A673 (cell line): Measurements from ENCODE around the gene STH.

Experiments
- EZH2 ChIP-seq: fragments of 200-600 bp; sonication (generic); IDR thresholded peaks from 2 replicates; pipeline ENCODE4 v1.6.1; 2017; ENCODE audit warnings: borderline replicate concordance, low read depth, mild to moderate bottlenecking, mixed read lengths, antibody characterized with exemption, low read length; ENCODE audit not compliant: poor library complexity, severe bottlenecking
- TF ChIP-seq, protein P1 (sequence below): fragments of 300-800, 200-600 bp; sonication (generic); conservative IDR thresholded peaks from 2 replicates; pipeline ENCODE4 v1.5.1; 2017; ENCODE audit warnings: low read depth, mild to moderate bottlenecking, antibody characterized with exemption, low read length, moderate library complexity, mixed read lengths

DNA sequence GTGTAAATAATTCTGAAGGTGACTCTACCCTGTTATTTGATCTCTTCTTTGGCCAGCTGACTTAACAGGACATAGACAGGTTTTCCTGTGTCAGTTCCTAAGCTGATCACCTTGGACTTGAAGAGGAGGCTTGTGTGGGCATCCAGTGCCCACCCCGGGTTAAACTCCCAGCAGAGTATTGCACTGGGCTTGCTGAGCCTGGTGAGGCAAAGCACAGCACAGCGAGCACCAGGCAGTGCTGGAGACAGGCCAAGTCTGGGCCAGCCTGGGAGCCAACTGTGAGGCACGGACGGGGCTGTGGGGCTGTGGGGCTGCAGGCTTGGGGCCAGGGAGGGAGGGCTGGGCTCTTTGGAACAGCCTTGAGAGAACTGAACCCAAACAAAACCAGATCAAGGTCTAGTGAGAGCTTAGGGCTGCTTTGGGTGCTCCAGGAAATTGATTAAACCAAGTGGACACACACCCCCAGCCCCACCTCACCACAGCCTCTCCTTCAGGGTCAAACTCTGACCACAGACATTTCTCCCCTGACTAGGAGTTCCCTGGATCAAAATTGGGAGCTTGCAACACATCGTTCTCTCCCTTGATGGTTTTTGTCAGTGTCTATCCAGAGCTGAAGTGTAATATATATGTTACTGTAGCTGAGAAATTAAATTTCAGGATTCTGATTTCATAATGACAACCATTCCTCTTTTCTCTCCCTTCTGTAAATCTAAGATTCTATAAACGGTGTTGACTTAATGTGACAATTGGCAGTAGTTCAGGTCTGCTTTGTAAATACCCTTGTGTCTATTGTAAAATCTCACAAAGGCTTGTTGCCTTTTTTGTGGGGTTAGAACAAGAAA is 5.1 kb downstream of the STH start:
- TF ChIP-seq, protein P1, sequence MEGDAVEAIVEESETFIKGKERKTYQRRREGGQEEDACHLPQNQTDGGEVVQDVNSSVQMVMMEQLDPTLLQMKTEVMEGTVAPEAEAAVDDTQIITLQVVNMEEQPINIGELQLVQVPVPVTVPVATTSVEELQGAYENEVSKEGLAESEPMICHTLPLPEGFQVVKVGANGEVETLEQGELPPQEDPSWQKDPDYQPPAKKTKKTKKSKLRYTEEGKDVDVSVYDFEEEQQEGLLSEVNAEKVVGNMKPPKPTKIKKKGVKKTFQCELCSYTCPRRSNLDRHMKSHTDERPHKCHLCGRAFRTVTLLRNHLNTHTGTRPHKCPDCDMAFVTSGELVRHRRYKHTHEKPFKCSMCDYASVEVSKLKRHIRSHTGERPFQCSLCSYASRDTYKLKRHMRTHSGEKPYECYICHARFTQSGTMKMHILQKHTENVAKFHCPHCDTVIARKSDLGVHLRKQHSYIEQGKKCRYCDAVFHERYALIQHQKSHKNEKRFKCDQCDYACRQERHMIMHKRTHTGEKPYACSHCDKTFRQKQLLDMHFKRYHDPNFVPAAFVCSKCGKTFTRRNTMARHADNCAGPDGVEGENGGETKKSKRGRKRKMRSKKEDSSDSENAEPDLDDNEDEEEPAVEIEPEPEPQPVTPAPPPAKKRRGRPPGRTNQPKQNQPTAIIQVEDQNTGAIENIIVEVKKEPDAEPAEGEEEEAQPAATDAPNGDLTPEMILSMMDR = no peak
- TF ChIP-seq EZH2 = no peak
